ENCODE data around the gene S100A8.

GRCh38 chr1:153422450-153423068, 31.7 kb upstream of the S100A8 start:
- TF ChIP-seq GATA2 (IDR thresholded peaks at IDR 0.05; ENCODE audit: insufficient read depth, insufficient read length, low read depth, low read length) (no peak), POLR2AphosphoS5 (IDR thresholded peaks at IDR 0.05; ENCODE audit: insufficient read depth, low read depth, low read length) (no peak), POLR2A (IDR thresholded peaks at IDR 0.05; ENCODE audit: low read depth, low read length) (no peak)

Data from endothelial cell of umbilical vein (primary cell).